DMS 273 (cell line): ENCODE measurements around the gene TLR7.

Experiments used
- DNase-seq: peaks from one replicate; lab custom pipeline; 2025; ENCODE audit not compliant: unreplicated experiment; lab: John Stamatoyannopoulos, UW

Gene TLR7

GRCh38 chrX:12866451-12867377, at the start of gene TLR7:
Gene TLR7, plus strand, starts transcription at chrX:12867072. Its CDS starts 507 bp downstream, at chrX:12867579.
- no peak for DNase-seq

DNA sequence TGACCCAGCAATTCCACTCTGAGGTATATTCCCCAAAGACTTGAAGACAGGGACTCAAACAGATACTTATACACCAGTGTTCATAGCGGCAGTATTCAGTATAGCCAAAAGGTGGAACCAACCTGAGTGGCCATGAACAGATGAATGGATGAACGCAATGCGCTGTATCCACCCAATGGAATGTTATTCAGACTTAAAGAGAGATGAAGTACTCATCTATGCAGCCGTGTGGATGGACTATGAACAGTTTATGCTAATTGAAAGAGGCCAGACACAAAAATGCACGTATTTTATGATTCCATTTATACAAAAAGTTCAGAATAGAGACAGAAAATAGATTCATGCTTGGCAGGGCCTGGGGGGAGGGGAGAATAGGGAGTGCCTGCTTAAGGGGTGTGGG, 49.3 kb upstream of the TLR7 start:
- DNase-seq, result no peak

DNA sequence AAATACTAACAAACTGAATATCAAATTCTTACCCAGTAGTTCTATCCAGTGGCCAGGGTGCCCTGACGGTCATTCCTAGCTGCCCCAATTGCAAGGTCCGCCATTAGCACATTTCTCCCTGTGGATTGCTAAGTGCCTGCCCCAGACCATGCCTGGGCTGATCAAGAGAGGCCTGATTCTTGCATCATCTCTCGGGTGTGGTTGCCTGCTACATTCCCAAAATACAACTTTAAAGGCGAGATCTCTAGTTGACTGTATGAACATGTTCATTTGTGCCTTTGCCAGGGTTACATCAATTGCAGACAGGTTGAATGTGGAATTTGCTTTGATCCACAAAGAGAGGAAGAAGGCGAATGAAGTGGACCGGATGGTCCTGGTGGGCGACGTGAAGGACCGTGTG, 47.6 kb upstream of the TLR7 start:
- DNase-seq, result no peak

DNA sequence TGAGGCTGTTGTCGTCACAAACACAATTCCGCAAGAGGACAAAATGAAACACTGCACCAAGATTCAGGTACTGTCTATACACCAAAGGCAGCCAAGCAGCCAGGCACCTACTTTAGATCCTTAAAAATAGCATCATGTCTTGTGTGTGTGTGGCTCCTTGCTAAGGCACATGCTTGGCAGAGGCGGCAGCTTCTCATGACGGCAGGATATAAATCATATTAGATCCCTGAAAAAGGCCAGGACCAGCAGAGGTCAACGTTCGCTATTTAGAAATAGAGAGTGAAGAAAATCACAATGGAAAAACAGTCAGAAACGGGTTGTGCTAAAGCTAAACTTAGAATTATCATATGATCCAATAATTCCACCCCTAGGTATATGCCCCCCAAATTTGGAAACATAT, 46.1 kb upstream of the TLR7 start:
- no peak for DNase-seq

- no peak for DNase-seq
Observed at GRCh38 chrX:12824944-12825343, 41.9 kb upstream of the TLR7 start.

- no peak for DNase-seq
Observed at GRCh38 chrX:12825801-12826200, 41.1 kb upstream of the TLR7 start.

GRCh38 chrX:12843061-12843667, 23.7 kb upstream of the TLR7 start:
- DNase-seq, result no peak

DNA sequence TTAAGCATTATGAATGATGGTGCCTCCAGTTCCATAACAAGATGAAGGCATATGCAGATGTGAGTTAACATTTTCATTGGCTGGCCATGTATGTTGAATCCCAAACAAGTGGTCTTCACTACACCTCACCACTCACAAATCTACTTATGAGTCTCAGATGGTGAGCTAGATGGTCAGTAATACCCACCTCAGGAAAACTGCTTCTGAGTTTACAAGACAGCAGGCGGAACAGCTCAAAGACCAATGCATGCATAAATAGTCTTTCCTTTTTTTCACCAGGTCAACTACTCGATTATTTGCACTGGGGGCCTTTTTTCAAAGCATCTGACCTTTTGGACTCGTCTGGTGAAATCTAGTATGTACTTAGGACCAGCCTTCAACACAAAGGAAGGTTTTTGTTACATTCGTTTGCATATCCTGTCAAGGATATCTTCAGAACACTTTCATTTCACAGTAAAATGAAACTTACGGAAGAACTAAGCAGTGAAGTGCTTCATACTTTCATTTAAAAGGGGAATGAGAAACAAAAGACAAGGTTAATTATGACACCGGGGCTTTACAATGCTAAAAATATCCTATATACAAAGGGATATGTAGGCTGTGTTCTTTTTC, 23.1 kb upstream of the TLR7 start:
- DNase-seq, result no peak

DNA sequence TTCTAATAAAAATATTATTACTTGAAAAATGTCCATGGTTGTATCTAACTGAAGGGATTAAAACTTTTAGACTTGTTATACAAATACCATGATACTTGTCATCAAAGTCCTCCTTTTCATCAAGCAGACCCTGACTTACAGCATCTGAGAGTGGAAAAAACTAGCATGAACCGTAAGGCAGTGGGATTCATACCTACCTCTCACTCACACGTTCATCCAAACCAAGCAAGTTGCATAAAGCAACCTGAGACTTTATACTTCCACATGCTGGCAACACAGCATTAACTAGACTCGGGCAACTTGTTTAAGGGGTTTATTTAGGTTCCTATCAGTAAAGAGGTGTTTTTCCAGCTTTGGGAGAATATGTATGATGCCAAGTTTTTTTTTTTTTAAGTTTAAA, 22.6 kb upstream of the TLR7 start:
- DNase-seq, result no peak

- no peak for DNase-seq
Observed at GRCh38 chrX:12865359-12865758, 1.5 kb upstream of the TLR7 start.

DNA sequence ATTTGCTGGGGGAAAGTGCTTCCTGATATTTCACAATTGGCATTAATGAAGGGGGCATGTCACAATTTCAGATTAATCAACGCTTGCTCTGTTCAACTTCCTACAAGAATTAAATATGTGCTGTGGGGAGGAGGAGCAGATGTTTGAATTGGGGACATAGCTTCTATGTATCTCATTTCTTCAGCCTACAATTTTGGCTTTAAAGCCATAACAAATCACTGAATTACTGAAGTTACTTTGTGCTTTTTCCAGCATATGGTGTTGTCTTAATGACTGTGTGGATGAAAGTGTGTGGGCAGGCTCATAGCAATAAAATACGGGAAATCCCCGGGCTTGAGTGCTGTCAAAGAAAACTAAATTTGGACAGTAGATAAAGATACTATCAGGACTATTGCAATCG, 813 bp downstream of the TLR7 start:
- no peak for DNase-seq

- DNase-seq, result no peak
Observed at GRCh38 chrX:12868747-12869146, 1.9 kb downstream of the TLR7 start.

DNA sequence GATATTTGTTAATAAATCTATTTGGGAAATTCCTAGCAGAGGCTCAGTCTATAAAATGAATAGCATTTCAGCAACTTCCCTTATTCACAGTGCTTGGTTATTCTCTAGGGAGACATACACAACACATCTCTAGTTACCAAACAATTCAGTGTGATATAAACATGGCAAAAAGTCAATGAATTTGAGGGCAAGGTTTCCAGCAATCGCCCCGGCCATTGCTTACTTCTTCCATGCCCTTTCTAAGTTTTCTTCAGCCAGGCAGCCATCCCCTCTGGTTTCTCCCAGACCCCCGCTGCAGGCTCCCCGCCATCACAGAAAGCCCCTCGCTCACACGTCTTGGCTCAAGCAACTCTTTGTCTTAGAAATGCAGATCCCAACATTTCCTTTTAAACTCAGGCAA, 4.4 kb downstream of the TLR7 start:
- DNase-seq, result no peak

- DNase-seq, result no peak
Observed at GRCh38 chrX:12872741-12873140, 5.9 kb downstream of the TLR7 start.

DNA sequence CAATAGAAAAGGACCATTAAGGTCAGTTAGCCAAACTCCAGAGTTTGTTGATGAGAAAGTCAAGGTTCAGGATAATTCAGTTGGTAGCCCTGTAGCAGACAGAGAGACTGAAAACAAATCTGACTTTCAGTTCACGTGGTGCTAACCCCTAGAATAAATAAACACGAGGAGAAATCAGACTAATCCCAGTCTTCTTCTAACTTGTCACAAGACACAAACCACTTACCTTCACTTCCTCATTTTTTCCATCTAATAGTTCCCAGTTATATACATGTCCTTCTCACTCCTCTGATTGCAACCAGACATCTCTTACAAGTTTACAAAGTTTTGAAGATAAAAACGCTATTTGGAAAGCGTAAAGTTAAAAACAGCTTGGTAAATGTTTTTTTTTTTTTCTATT, 7.7 kb downstream of the TLR7 start:
- no peak for DNase-seq

GRCh38 chrX:12877386-12877785, 10.5 kb downstream of the TLR7 start:
- DNase-seq, result no peak

DNA sequence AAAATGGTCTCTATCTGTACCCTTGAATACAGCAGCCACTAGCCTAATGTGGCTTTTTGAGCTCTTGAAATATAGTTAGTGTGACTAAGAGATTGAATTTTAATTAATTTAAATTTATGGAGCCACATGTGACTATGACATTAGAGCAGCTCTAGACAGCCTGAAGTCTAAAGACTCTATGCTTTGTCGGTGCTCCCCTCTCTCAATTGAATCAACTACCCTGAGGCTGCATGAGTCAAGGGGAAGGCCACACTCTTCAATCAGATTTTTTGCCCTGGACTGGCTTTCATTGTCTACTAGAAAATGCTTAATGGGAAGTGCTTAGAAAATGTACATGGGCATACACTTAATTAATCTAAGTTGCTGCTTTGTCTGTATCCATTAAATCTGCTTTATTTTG, 11.7 kb downstream of the TLR7 start:
- no peak for DNase-seq

- no peak for DNase-seq
Observed at GRCh38 chrX:12881914-12882313, 15.0 kb downstream of the TLR7 start.

DNA sequence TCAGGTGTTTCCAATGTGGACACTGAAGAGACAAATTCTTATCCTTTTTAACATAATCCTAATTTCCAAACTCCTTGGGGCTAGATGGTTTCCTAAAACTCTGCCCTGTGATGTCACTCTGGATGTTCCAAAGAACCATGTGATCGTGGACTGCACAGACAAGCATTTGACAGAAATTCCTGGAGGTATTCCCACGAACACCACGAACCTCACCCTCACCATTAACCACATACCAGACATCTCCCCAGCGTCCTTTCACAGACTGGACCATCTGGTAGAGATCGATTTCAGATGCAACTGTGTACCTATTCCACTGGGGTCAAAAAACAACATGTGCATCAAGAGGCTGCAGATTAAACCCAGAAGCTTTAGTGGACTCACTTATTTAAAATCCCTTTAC, 18.6 kb downstream of the TLR7 start:
- DNase-seq, result no peak

- no peak for DNase-seq
Observed at GRCh38 chrX:12886545-12886944, 19.7 kb downstream of the TLR7 start.

DNA sequence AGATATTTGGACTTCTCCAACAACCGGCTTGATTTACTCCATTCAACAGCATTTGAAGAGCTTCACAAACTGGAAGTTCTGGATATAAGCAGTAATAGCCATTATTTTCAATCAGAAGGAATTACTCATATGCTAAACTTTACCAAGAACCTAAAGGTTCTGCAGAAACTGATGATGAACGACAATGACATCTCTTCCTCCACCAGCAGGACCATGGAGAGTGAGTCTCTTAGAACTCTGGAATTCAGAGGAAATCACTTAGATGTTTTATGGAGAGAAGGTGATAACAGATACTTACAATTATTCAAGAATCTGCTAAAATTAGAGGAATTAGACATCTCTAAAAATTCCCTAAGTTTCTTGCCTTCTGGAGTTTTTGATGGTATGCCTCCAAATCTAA, 20.3 kb downstream of the TLR7 start:
- DNase-seq, result no peak

GRCh38 chrX:12887767-12888166, 20.9 kb downstream of the TLR7 start:
- DNase-seq, result no peak
